Neural cell (in vitro differentiated cells): ENCODE measurements around the gene PARG.

Source experiments
- CTCF ChIP-seq: fragments of 450-650 bp; IDR thresholded peaks from 2 replicates; pipeline ENCODE4 v1.5.1; 2014; ENCODE audit warnings: antibody characterized with exemption, mild to moderate bottlenecking, moderate library complexity; ENCODE audit not compliant: poor library complexity, severe bottlenecking
- EP300 ChIP-seq: fragments of 450-650 bp; conservative IDR thresholded peaks from 2 replicates; pipeline ENCODE4 v1.6.1; 2014; ENCODE audit warnings: antibody characterized with exemption, mild to moderate bottlenecking, moderate library complexity; ENCODE audit not compliant: poor library complexity, severe bottlenecking
- EZH2 ChIP-seq: fragments of 200-600, 300-800 bp; shearing (Covaris generic), sonication (generic); IDR thresholded peaks from 2 replicates; pipeline ENCODE4 v1.6.1; 2014; ENCODE audit warnings: antibody characterized with exemption, low read length, borderline replicate concordance, mild to moderate bottlenecking; ENCODE audit not compliant: insufficient read depth, poor library complexity, severe bottlenecking
- MXI1 ChIP-seq: fragments of 450-650 bp; conservative IDR thresholded peaks from 2 replicates; pipeline ENCODE4 v1.6.1; 2014; ENCODE audit warnings: antibody characterized with exemption, mild to moderate bottlenecking; ENCODE audit not compliant: poor library complexity, severe bottlenecking
- POLR2AphosphoS5 ChIP-seq: IDR thresholded peaks from 2 replicates; pipeline ENCODE4 v1.6.1; 2012
- RAD21 ChIP-seq: fragments of 450-650 bp; conservative IDR thresholded peaks from 2 replicates; pipeline ENCODE4 v1.6.1; 2014; ENCODE audit warnings: antibody characterized with exemption, mild to moderate bottlenecking, moderate library complexity
- SMC3 ChIP-seq: fragments of 450-650 bp; conservative IDR thresholded peaks from 2 replicates; pipeline ENCODE4 v1.6.1; 2014; ENCODE audit warnings: antibody characterized with exemption, mild to moderate bottlenecking, moderate library complexity; ENCODE audit not compliant: poor library complexity
- TAF1 ChIP-seq: IDR thresholded peaks from 2 replicates; pipeline ENCODE4 v1.6.1; 2012; ENCODE audit warnings: low read depth

- TF ChIP-seq CTCF (no peak), EZH2 (no peak), TAF1 (no peak), EP300 (no peak), POLR2AphosphoS5 (no peak), RAD21 (no peak), SMC3 (no peak), MXI1 (no peak)
These were observed 143.6 kb downstream of the PARG start for GRCh38 chr10:49798275-49798674.
